ENCODE results near the gene GARNL3. TPM values are rescaled to one million over a fixed set of nuclear protein-coding genes. Genes with fewer than 3 reads are reported as not detected.

The GARNL3 gene
- total and polyA plus RNA-seq, 2 of the 13 experiments (the other 11 are each of a cell fraction or from before 2014, with no cell fraction given), result 3.9 to 11.0 TPM

DNA sequence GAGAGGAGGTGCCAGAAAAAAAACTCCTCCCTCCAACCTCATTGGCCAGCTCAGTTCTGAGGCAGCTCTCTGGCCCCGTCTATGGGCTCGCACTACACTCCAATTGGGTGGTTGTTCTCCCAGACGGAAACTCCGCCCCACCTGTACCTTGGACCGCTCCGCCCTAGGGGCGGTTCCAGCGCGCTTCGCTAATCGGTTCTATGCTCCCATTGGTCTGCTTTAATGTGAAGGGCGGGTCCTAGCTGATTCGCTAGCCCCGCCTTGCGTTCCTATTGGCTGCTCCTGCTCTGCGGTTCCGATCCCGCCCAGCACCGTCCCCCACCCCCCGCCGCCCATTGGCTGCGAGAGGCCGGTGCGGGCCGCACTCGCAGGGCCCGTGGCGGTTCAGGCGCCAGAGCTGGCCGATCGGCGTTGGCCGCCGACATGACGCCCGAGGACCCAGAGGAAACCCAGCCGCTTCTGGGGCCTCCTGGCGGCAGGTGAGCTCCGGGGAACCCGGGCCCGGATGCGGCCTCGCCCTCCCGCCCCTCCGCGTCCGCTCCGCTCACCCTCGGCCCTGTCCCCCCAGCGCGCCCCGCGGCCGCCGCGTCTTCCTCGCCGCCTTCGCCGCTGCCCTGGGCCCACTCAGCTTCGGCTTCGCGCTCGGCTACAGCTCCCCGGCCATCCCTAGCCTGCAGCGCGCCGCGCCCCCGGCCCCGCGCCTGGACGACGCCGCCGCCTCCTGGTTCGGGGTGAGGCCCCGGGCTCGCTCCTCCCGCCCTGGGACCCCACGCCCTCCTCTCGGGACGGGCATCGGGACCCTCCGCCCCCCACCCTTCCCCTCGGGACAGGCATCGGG is 132.5 kb downstream of the GARNL3 start, which contains the start of gene SLC2A8 (continued):
- TF ChIP-seq THAP11 (CRISPR knock-in tag; IDR thresholded peaks at IDR 0.05), result peak; percentile 50
- TF ChIP-seq MXD4 (CRISPR knock-in tag; IDR thresholded peaks at IDR 0.05), result no peak; the same call in 1 of the 2 replicates
- TF ChIP-seq KAT7 (CRISPR knock-in tag; IDR thresholded peaks at IDR 0.05; ENCODE audit: borderline replicate concordance), result peak; percentile 36; the same call in 1 of the 2 replicates
- TF ChIP-seq GLI4 (CRISPR knock-in tag; IDR thresholded peaks at IDR 0.05; ENCODE audit: borderline replicate concordance), result no peak
- TF ChIP-seq NAIF1 (CRISPR knock-in tag; IDR thresholded peaks at IDR 0.05; ENCODE audit: borderline replicate concordance), result no peak
- TF ChIP-seq PLSCR1 (CRISPR knock-in tag; IDR thresholded peaks at IDR 0.05; ENCODE audit: borderline replicate concordance), result no peak
- TF ChIP-seq POLR2AphosphoS5 (IDR thresholded peaks at IDR 0.05; ENCODE audit: low read depth, low read length), result peak; percentile 78
- no peak; the same call in 1 of the 2 replicates for TF ChIP-seq ETV5 (CRISPR knock-in tag; IDR thresholded peaks at IDR 0.05; ENCODE audit: borderline replicate concordance)
- no peak for TF ChIP-seq ZNF713 (CRISPR knock-in tag; IDR thresholded peaks at IDR 0.05)
- TF ChIP-seq ZNF672 (CRISPR knock-in tag; IDR thresholded peaks at IDR 0.05), result no peak
- no peak for TF ChIP-seq RARG (CRISPR knock-in tag; IDR thresholded peaks at IDR 0.05; ENCODE audit: low read depth)
- TF ChIP-seq THYN1 (CRISPR knock-in tag; IDR thresholded peaks at IDR 0.05; ENCODE audit: borderline replicate concordance, low read depth), result no peak
- peak; percentile 80; the same call in 1 of the 2 replicates for TF ChIP-seq SP5 (CRISPR knock-in tag; IDR thresholded peaks at IDR 0.05; ENCODE audit: borderline replicate concordance, low read depth)
- TF ChIP-seq ZNF747 (CRISPR knock-in tag; IDR thresholded peaks at IDR 0.05; ENCODE audit: borderline replicate concordance), result 0 out of 2 replicates have a peak, but pooled peaks have one; percentile 23
- TF ChIP-seq RNF2 (conservative IDR thresholded peaks at IDR 0.05; ENCODE audit: low read depth), result 0 out of 2 replicates have a peak, but pooled peaks have one; percentile 23
- peak; percentile 56; the same call in 1 of the 2 replicates for TF ChIP-seq ZGPAT (CRISPR knock-in tag; IDR thresholded peaks at IDR 0.05)
- no peak for TF ChIP-seq RAD51 (IDR thresholded peaks at IDR 0.05; ENCODE audit: borderline replicate concordance)
- TF ChIP-seq TAF1 (CRISPR knock-in tag; IDR thresholded peaks at IDR 0.05), result peak; percentile 93
- TF ChIP-seq CREM (IDR thresholded peaks at IDR 0.05), result peak; percentile 75
- no peak for TF ChIP-seq CREM (CRISPR knock-in tag; IDR thresholded peaks at IDR 0.05)
- peak; percentile 35; the same call in 1 of the 2 replicates for TF ChIP-seq ELF1 (CRISPR knock-in tag; IDR thresholded peaks at IDR 0.05)
- peak; percentile 80; the same call in 1 of the 2 replicates for TF ChIP-seq HOXA5 (CRISPR knock-in tag; IDR thresholded peaks at IDR 0.05)
- TF ChIP-seq ZFP36L1 (CRISPR knock-in tag; IDR thresholded peaks at IDR 0.05), result no peak
- TF ChIP-seq ZNF761 (CRISPR knock-in tag; conservative IDR thresholded peaks at IDR 0.05), result no peak
- no peak for TF ChIP-seq RFX3 (CRISPR knock-in tag; IDR thresholded peaks at IDR 0.05)
- no peak for TF ChIP-seq SOX13 (IDR thresholded peaks at IDR 0.05)
- TF ChIP-seq SOX13 (CRISPR knock-in tag; conservative IDR thresholded peaks at IDR 0.05 in 1 of 2, IDR thresholded peaks at IDR 0.05 in 1 of 2), result no peak; a peak in 1 of 4 replicates
- TF ChIP-seq ISX (CRISPR knock-in tag; conservative IDR thresholded peaks at IDR 0.05), result 0 out of 2 replicates have a peak, but pooled peaks have one; percentile 48
- TF ChIP-seq HES4 (CRISPR knock-in tag; IDR thresholded peaks at IDR 0.05; ENCODE audit: borderline replicate concordance), result peak; percentile 72; the same call in 1 of the 2 replicates
- no peak for TF ChIP-seq MLLT10 (CRISPR knock-in tag; IDR thresholded peaks at IDR 0.05)
- TF ChIP-seq ZNF350 (CRISPR knock-in tag; IDR thresholded peaks at IDR 0.05; ENCODE audit: borderline replicate concordance, low read depth), result no peak
- no peak for TF ChIP-seq IRF2 (CRISPR knock-in tag; IDR thresholded peaks at IDR 0.05)
